HG02970 (cell line): ENCODE results near the gene TAPBPL.

Experiments used
- ATAC-seq: cut with Tn5 transposase; IDR thresholded peaks from one replicate; pipeline ENCODE4 v1.9.1; 2021; ENCODE audit warnings: mild to moderate bottlenecking, moderate library complexity, moderate number of reproducible peaks; ENCODE audit not compliant: unreplicated experiment, low FRiP score

TAPBPL gene

GRCh38 chr12:6435961-6436715 lies 15.7 kb upstream of the TAPBPL start:
- ATAC-seq: no peak

- ATAC-seq: no peak
Measured at GRCh38 chr12:6437586-6437985, 14.3 kb upstream of the TAPBPL start.

- ATAC-seq: no peak
Measured at GRCh38 chr12:6438345-6438744, 13.5 kb upstream of the TAPBPL start.

- ATAC-seq: no peak
Measured at GRCh38 chr12:6440391-6440790, 11.5 kb upstream of the TAPBPL start.

GRCh38 chr12:6442836-6443235 lies 9.0 kb upstream of the TAPBPL start:
- ATAC-seq: no peak

GRCh38 chr12:6443361-6443983 lies 8.4 kb upstream of the TAPBPL start:
- ATAC-seq: no peak

GRCh38 chr12:6444031-6444430 lies 7.8 kb upstream of the TAPBPL start:
- no peak for ATAC-seq

GRCh38 chr12:6444704-6445688 lies 6.8 kb upstream of the TAPBPL start, which contains the start of gene CD27:
Gene CD27, plus strand, starts transcription at chr12:6444955. Its CDS starts 141 bp downstream, at chr12:6445096.
- ATAC-seq: no peak

GRCh38 chr12:6450091-6450868 lies 1.6 kb upstream of the TAPBPL start:
- ATAC-seq: no peak

- no peak for ATAC-seq
Measured at GRCh38 chr12:6450869-6451347, 934 bp upstream of the TAPBPL start.

- ATAC-seq: no peak
Measured at GRCh38 chr12:6452245-6452943, 552 bp downstream of the TAPBPL start.

- ATAC-seq: no peak
Measured at GRCh38 chr12:6452944-6453630, 1.2 kb downstream of the TAPBPL start.

- no peak for ATAC-seq
Measured at GRCh38 chr12:6457220-6457945, 5.5 kb downstream of the TAPBPL start.

GRCh38 chr12:6458281-6459003 lies 6.6 kb downstream of the TAPBPL start:
- no peak for ATAC-seq

- no peak for ATAC-seq
Measured at GRCh38 chr12:6459004-6459337, 7.1 kb downstream of the TAPBPL start.

- ATAC-seq: no peak
Measured at GRCh38 chr12:6460751-6461371, 9.0 kb downstream of the TAPBPL start.
